HL-60 (cell line): Measurements from ENCODE around the gene TXNDC2.

Source experiments
- DNase-seq, 2 experiments: peaks; one replicate each; pipeline ENCODE4 v3.0.0-alpha.2; 2010 to 2020; ENCODE audit warnings: low read depth in 1 of 2, low spot score in 1 of 2
- H3K27ac ChIP-seq: fragments of 250-450 bp; sonication (Bioruptor Pico); replicated peaks from 2 replicates; pipeline ENCODE4 v1.5.1; 2020; ENCODE audit warnings: mild to moderate bottlenecking, moderate library complexity
- H3K27me3 ChIP-seq: fragments of 250-450 bp; sonication (Bioruptor Pico); 2 replicates; pipeline ENCODE4 v1.5.1; 2021; ENCODE audit warnings: mild to moderate bottlenecking, moderate library complexity; ENCODE audit not compliant: insufficient read depth, poor library complexity, severe bottlenecking
- H3K4me3 ChIP-seq: replicated peaks from 2 replicates; pipeline ENCODE4 v1.5.1; 2011; ENCODE audit warnings: mild to moderate bottlenecking, control low read depth, low read length; ENCODE audit not compliant: insufficient read depth
- GABPA ChIP-seq: IDR thresholded peaks from 2 replicates; pipeline ENCODE4 v1.6.1; 2012; ENCODE audit warnings: low read depth
- POLR2AphosphoS5 ChIP-seq: IDR thresholded peaks from 2 replicates; pipeline ENCODE4 v1.6.1; 2012; ENCODE audit warnings: low read depth
- SPI1 ChIP-seq: IDR thresholded peaks from 2 replicates; pipeline ENCODE4 v1.6.1; 2012; ENCODE audit warnings: low read depth, mild to moderate bottlenecking, borderline replicate concordance
- TF ChIP-seq, protein P1 (sequence below): IDR thresholded peaks from one replicate; pipeline ENCODE4 v1.5.1; 2011; ENCODE audit warnings: low read length, control low read depth, inconsistent platforms; ENCODE audit not compliant: insufficient read depth
- TF ChIP-seq, protein P2 (sequence below): IDR thresholded peaks from 2 replicates; pipeline ENCODE4 v1.6.1; 2012; ENCODE audit warnings: low read depth; ENCODE audit not compliant: insufficient replicate concordance

Gene TXNDC2

GRCh38 chr18:9931146-9931545, 45.4 kb downstream of the TXNDC2 start:
- no peak overlapping the region for H3K4me3 ChIP-seq
- TF ChIP-seq, protein P1, sequence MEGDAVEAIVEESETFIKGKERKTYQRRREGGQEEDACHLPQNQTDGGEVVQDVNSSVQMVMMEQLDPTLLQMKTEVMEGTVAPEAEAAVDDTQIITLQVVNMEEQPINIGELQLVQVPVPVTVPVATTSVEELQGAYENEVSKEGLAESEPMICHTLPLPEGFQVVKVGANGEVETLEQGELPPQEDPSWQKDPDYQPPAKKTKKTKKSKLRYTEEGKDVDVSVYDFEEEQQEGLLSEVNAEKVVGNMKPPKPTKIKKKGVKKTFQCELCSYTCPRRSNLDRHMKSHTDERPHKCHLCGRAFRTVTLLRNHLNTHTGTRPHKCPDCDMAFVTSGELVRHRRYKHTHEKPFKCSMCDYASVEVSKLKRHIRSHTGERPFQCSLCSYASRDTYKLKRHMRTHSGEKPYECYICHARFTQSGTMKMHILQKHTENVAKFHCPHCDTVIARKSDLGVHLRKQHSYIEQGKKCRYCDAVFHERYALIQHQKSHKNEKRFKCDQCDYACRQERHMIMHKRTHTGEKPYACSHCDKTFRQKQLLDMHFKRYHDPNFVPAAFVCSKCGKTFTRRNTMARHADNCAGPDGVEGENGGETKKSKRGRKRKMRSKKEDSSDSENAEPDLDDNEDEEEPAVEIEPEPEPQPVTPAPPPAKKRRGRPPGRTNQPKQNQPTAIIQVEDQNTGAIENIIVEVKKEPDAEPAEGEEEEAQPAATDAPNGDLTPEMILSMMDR, result no peak
- TF ChIP-seq POLR2AphosphoS5, result no peak
- TF ChIP-seq SPI1, result no peak
- H3K27ac ChIP-seq, result no peak overlapping the region
- no peak for DNase-seq
- no peaks in the 10 kb centered on the region for H3K27me3 ChIP-seq

DNA sequence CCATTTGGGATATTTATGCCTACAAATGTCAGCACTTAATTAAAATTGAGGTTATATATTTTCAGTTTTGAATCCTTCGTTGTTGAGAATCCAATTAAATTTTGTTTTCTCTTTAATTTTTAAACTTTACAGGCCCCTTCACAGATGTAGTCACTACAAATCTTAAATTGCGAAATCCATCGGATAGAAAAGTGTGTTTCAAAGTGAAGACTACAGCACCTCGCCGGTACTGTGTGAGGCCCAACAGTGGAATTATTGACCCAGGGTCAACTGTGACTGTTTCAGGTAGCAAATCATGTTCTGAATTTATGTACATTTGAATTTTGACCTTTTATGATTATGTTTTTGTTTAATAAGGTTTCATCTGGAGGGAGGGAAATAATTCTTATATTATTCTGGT, 45.9 kb downstream of the TXNDC2 start:
- Histone ChIP-seq H3K4me3 (no peak overlapping the region), H3K27ac (no peak overlapping the region), H3K27me3 (no peaks in the 10 kb centered on the region)
- TF ChIP-seq, protein P2, sequence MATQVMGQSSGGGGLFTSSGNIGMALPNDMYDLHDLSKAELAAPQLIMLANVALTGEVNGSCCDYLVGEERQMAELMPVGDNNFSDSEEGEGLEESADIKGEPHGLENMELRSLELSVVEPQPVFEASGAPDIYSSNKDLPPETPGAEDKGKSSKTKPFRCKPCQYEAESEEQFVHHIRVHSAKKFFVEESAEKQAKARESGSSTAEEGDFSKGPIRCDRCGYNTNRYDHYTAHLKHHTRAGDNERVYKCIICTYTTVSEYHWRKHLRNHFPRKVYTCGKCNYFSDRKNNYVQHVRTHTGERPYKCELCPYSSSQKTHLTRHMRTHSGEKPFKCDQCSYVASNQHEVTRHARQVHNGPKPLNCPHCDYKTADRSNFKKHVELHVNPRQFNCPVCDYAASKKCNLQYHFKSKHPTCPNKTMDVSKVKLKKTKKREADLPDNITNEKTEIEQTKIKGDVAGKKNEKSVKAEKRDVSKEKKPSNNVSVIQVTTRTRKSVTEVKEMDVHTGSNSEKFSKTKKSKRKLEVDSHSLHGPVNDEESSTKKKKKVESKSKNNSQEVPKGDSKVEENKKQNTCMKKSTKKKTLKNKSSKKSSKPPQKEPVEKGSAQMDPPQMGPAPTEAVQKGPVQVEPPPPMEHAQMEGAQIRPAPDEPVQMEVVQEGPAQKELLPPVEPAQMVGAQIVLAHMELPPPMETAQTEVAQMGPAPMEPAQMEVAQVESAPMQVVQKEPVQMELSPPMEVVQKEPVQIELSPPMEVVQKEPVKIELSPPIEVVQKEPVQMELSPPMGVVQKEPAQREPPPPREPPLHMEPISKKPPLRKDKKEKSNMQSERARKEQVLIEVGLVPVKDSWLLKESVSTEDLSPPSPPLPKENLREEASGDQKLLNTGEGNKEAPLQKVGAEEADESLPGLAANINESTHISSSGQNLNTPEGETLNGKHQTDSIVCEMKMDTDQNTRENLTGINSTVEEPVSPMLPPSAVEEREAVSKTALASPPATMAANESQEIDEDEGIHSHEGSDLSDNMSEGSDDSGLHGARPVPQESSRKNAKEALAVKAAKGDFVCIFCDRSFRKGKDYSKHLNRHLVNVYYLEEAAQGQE, result no peak
- no peak for TF ChIP-seq GABPA
- TF ChIP-seq POLR2AphosphoS5, result no peak
- TF ChIP-seq, protein P1, result no peak
- TF ChIP-seq SPI1, result no peak
- DNase-seq, result no peak

DNA sequence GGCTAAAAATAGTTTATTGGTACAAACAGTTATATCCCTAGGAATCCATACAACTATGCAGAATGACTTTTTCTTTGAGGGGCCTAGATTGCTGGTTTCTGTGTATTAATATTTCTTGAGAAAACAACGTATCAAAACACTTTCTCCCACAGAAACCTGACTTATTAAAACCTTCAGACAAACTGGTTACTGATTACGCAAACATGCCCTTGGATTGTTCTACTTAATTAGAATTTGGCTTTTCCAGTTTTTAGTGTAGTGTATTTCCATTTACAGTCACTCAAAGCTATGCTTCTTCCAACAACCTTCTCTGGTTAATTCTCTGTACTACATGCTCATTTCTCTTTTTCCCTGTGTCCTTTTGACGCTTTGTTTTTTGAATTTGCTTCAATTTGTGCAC, 48.1 kb downstream of the TXNDC2 start:
- TF ChIP-seq, protein P1, result no peak
- no peak for TF ChIP-seq SPI1
- no peak for TF ChIP-seq POLR2AphosphoS5
- TF ChIP-seq GABPA, result no peak
- TF ChIP-seq, protein P2, result no peak
- no peak overlapping the region for H3K4me3 ChIP-seq
- no peak overlapping the region for H3K27ac ChIP-seq
- H3K27me3 ChIP-seq, result no peaks in the 10 kb centered on the region
- DNase-seq, result no peak

DNA sequence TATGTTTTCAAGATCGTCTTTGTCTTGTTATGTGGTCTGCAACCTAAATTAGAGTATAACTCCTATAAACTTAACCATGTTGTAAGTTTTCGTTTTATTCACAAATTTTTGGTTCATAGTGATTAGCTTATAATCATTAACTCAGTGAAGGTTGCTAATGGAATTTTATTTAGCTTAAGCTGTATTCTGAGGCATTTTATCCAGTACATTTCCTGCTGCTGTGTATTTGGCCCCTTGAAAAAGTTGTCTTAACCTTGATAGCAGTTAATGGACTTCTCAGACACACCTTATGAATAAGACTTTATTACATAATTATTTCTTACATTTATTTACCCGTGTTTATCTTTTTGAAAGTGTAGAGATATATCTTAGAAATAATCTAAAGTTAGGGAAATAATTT, 48.5 kb downstream of the TXNDC2 start:
- Histone ChIP-seq H3K27me3 (no peaks in the 10 kb centered on the region), H3K27ac (no peak overlapping the region), H3K4me3 (no peak overlapping the region)
- TF ChIP-seq GABPA (no peak), SPI1 (no peak), POLR2AphosphoS5 (no peak)
- TF ChIP-seq, protein P2, result no peak
- TF ChIP-seq, protein P1, result no peak
- no peak for DNase-seq
